Large intestine (tissue), 3 donors: ENCODE results near the gene NOTUM. TPM values are rescaled to one million over a fixed set of nuclear protein-coding genes. Genes with fewer than 3 reads are reported as not detected.

Experiments used
- DNase-seq, 2 donors: peaks; one replicate each; pipeline versions ENCODE4 v3.0.0 to v3.0.0-alpha.2; 2013
- H3K27ac ChIP-seq: one replicate; pipeline ENCODE4 v1.5.1; 2013; ENCODE audit warnings: low read length
- H3K27me3 ChIP-seq: 2 replicates; pipeline ENCODE4 v1.6.1; 2013; ENCODE audit warnings: low read length; ENCODE audit not compliant: control insufficient read depth, insufficient read depth
- H3K36me3 ChIP-seq: 2 replicates; pipeline ENCODE4 v1.6.1; 2013; ENCODE audit warnings: low read length; ENCODE audit not compliant: control insufficient read depth, insufficient read depth
- H3K4me1 ChIP-seq: one replicate; pipeline ENCODE4 v1.6.1; 2013; ENCODE audit warnings: low read length; ENCODE audit not compliant: control insufficient read depth, insufficient read depth
- H3K4me3 ChIP-seq: one replicate; pipeline ENCODE4 v1.5.1; 2013; ENCODE audit warnings: low read length
- H3K9me3 ChIP-seq: one replicate; pipeline ENCODE4 v1.6.1; 2013; ENCODE audit warnings: mild to moderate bottlenecking, low read depth, low read length, moderate library complexity; ENCODE audit not compliant: control insufficient read depth
- WGBS: methylation state at CpG from one replicate; pipeline ENCODE4 v1.1.5; 2013; ENCODE audit warnings: low lambda C conversion rate; ENCODE audit not compliant: insufficient coverage; 5-methylcytosine and 5-hydroxymethylcytosine counted together
- polyA plus RNA-seq: library from polyadenylated mRNA; unstranded; fragments of 120-200 nt; gene quantifications from one replicate; pipeline ENCODE4 v1.2.1, GENCODE V29; 2013

The NOTUM gene
- polyA plus RNA-seq, 1 donor = 4.1 TPM

- 0% methylated on average over 1 of the region's 30 CpGs for WGBS
- Histone ChIP-seq H3K9me3 (peaks cover 6% of the 10 kb centered on the region), H3K27ac (no peak overlapping the region), H3K27me3 (peaks cover 8% of the 10 kb centered on the region), H3K36me3 (no peaks in the 10 kb centered on the region), H3K4me1 (peaks cover 5% of the 10 kb centered on the region), H3K4me3 (no peak overlapping the region)
- no peak for DNase-seq
Observed at GRCh38 chr17:81941484-81942166, 19.4 kb downstream of the NOTUM start.

DNA sequence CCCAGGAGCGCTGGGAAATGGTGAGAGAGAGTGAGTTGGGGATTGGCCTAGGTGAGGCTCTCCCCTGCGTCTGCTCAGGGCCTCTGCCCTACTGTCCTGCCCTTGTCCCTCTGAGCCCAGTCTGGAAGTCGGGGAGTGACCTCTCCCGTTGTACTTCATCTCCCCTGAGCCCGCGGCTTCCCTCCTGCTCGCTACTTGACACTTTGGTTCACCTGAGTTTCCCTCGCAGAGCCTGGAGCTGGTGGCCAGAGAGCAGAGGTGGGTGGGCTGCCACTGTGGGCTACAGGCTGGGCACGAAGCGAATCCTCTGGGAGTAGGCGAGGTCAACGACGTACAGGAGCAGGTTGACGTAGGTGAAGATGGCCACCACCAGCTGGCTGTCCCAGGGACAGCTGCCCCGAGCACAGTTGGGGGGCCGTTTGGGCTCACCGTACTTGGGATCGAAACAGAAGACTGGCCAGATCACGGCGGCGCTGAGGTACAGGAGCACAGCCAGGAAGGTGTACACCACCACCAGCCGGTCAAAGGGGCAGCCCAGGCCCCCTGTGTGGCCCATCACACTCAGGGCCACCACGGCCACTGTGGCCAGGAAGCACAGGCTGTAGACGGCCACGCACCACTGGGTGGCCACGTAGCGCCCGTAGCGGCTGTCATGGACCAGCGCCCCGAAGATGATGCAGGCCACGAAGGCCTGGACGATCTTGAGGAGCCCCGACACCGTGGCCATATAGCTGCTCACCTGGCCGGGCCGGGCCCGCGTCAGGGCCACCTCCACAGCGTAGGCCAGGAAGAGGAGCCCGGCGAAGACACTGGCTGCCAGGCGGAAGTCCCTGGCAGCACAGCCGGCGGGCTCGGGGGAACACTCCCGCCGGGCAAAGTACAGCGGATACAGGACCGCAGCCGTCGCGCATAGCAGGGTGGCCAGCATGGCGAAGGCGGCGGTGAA, 20.2 kb downstream of the NOTUM start:
- Histone ChIP-seq H3K36me3 (no peaks in the 10 kb centered on the region), H3K4me3 (no peak overlapping the region), H3K4me1 (peaks cover 8% of the 10 kb centered on the region), H3K27me3 (peaks cover 8% of the 10 kb centered on the region), H3K9me3 (peaks cover 6% of the 10 kb centered on the region), H3K27ac (no peak overlapping the region)
- WGBS = no CpG with 5 or more reads among the region's 56 CpGs
- no peak for DNase-seq

DNA sequence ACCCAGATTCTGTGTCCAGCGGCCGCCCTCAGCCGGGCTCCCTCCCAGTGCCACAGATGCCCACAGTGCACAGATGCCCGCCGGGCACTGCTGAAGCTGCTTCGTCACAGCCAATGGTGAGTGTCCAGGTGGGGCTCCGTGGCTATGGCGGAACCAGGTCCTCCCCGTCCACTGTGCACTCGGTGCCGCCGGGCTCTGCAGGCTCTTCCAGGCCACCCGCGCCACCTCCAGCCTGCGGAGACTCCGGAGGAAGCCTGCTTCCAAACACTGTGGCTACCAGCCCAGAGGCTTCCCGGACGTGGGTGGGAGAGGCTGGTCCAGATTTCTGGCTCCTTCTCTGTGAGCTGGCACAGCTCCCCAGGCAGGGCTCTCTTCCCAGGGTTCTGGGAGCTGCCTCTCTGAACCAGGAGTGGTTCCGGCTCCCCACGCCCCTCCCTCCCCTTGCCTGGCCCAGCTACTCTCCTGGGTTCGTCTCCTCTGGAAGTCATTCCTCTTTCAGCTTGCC, 21.1 kb downstream of the NOTUM start:
- Histone ChIP-seq H3K4me1 (peaks cover 8% of the 10 kb centered on the region), H3K27me3 (peaks cover 8% of the 10 kb centered on the region), H3K36me3 (no peaks in the 10 kb centered on the region), H3K27ac (no peak overlapping the region), H3K9me3 (peaks cover 6% of the 10 kb centered on the region), H3K4me3 (no peak overlapping the region)
- no CpG with 5 or more reads among the region's 21 CpGs for WGBS
- DNase-seq = no peak

DNA sequence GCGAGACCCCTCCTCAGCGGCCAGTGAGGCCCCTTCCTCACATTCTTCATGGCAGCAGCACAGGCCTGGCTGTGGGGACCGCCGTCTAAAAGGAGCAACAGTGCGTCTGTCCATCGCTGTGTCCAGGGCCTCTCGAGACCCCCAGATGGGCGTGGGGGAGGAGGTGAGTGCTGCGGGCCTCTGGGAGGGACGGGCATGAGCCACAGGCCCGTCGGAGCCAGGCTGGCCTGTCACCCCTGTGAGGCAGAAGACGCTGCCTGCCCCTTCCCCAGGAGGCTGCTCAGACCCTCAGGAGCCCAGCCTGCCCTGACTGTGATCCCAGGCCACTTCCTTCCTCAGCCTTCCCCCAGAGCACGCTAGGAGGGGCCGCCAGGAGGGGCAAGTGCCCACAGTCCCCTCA, 21.8 kb downstream of the NOTUM start:
- H3K4me3 ChIP-seq = no peak overlapping the region
- no peak overlapping the region for H3K27ac ChIP-seq
- no CpG with 5 or more reads among the region's 15 CpGs for WGBS
- no peaks in the 10 kb centered on the region for H3K36me3 ChIP-seq
- DNase-seq = no peak
- peaks cover 6% of the 10 kb centered on the region for H3K9me3 ChIP-seq
- H3K27me3 ChIP-seq = peaks cover 8% of the 10 kb centered on the region
- peaks cover 8% of the 10 kb centered on the region for H3K4me1 ChIP-seq

- Histone ChIP-seq H3K27me3 (no peaks in the 10 kb centered on the region), H3K36me3 (peaks cover 2% of the 10 kb centered on the region), H3K9me3 (no peaks in the 10 kb centered on the region), H3K27ac (no peak overlapping the region), H3K4me1 (peaks cover 8% of the 10 kb centered on the region), H3K4me3 (no peak overlapping the region)
- no CpG with 5 or more reads among the region's 6 CpGs for WGBS
- DNase-seq = no peak
Observed at GRCh38 chr17:81935709-81936084, 25.3 kb downstream of the NOTUM start.

DNA sequence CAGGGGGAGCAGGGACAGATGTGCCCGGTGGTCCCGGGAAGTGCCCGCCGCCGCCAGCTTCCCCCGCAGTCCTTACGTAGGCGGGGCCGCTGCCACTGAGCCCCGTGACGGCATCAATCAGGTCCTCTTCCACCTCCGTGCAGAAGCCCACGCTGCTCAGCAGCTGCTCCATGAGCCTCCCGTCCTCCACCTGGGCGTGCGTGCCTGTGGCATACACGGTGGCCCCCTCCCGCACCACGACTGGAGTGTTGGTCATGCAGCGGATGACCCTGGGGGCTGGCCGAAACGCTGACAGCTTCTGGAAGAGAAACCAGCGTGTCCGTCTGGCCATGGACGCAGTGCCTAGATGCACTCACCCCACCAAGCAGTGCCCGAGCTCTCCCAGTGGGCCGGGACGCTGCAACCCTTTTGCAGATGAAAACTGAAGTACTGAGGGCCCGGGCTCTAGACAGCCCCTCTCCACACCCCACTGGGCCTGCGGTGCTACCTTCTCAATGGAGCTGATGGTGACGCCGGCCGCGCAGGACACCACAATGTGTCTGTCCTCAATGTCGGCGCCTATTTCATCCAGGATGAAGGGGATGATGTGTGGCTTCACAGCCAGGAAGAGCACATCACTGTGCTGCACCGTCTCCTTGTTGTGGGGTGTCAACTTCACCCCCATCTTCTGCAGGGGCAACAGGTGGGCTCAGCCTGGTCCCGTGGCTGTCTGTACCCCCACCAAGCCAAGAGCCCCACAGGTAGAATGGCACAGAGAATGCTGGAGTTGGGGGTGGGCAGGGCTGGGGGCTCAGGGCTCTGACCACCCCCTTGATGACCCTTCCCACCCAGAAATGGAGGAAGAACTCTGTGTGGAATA, 25.9 kb downstream of the NOTUM start:
- DNase-seq = no peak
- Histone ChIP-seq H3K9me3 (no peaks in the 10 kb centered on the region), H3K4me3 (no peak overlapping the region), H3K36me3 (peaks cover 2% of the 10 kb centered on the region), H3K27me3 (no peaks in the 10 kb centered on the region), H3K27ac (no peak overlapping the region), H3K4me1 (peaks cover 8% of the 10 kb centered on the region)
- no CpG with 5 or more reads among the region's 38 CpGs for WGBS

DNA sequence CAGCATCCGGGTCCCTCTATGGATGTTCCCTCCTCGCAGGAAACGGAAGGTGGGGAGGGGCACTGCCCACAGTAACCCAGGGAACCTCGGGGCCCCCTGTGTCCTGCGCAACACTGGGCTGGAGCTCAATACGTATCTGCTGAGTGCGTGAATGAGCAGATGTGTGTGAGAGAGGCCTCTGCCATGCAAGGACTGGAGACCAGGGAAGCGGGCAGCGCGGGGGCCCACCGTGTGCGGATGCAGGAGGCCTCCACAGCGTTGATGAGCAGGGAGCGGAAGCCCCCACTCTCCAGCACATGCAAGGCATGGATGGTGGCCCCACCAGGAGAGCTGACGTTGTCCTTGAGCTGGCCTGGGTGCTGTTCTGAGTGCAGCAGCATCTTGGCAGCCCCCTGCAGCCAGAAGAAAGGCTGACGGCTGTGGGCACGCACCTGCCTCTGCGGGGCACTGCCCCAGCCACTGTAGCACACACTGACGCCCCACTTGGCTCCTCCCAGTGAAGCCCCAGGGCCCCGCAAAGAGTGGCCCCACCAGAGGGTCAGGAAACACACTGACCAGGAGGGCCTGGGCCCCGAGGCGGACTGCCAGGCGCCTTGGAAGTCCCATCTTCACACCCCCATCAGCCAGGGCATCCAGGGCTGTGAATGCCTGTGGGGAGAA, 26.8 kb downstream of the NOTUM start:
- no peaks in the 10 kb centered on the region for H3K27me3 ChIP-seq
- no peak overlapping the region for H3K4me3 ChIP-seq
- H3K27ac ChIP-seq = no peak overlapping the region
- DNase-seq = no peak
- peaks cover 2% of the 10 kb centered on the region for H3K36me3 ChIP-seq
- WGBS = no CpG with 5 or more reads among the region's 23 CpGs
- H3K9me3 ChIP-seq = no peaks in the 10 kb centered on the region
- peaks cover 8% of the 10 kb centered on the region for H3K4me1 ChIP-seq

DNA sequence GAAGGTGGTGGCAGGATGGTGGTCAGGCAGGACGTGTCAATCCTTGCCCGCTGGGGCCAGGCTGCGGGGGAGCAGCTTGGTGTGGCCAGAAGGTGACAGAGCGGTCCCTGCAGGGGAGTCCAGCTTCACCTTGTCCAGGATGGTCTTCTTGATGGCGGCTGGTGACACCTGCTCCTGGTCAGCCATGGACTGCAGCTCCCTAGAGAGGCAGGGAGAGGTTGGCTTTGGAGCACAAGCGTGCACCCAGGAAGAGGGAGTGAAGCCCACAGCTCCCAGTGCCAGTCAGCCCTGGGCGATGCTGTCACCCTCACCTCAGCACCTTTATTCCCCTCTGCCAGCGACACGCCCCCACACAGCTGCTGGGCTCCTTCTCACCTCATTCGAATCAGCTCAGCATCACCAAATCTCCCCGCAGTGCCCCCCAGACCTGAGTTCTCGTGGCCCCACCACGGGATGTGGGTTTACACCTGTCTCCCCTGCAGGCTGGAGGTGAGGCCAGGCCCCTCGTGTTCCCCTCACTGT, 27.7 kb downstream of the NOTUM start:
- H3K4me3 ChIP-seq = no peak overlapping the region
- H3K9me3 ChIP-seq = no peaks in the 10 kb centered on the region
- no peak overlapping the region for H3K27ac ChIP-seq
- WGBS = no CpG with 5 or more reads among the region's 14 CpGs
- H3K4me1 ChIP-seq = peaks cover 17% of the 10 kb centered on the region
- H3K27me3 ChIP-seq = peaks cover 10% of the 10 kb centered on the region
- peaks cover 2% of the 10 kb centered on the region for H3K36me3 ChIP-seq
- no peak for DNase-seq

DNA sequence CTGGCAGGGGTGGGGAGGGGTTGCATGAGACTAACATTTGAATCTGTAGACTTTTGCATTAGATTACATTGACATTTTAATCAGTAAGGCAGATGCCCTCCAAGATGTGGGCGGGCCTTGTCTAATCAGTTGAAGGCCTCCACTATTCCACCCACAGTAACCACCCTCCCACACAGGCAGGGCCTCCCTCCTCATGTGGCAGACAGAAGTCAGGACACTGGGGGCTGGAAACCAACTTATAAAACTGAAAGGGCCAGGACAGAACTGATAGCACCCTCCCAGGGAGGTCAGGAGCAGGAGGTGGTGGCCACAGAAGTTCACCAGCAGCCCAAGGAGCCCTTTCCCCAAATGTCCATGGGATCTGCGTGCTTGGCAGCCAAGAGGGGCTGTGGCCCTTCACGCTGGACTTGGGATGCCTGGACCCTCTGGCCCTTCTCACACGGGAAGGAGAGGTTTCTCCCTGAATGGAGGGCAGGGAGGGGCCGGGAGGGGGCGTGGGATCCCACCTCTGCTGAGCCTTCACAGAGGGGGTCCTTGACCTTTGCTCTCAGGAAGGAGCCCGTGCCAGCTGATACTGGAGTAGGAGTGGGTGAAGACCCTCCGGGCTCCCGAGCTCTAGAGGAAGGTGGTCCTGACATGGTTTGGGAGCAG, 28.5 kb downstream of the NOTUM start:
- WGBS = no CpG with 5 or more reads among the region's 9 CpGs
- peaks cover 2% of the 10 kb centered on the region for H3K36me3 ChIP-seq

More for the DNA sequence above, 28.5 kb downstream of the NOTUM start:
- DNase-seq = no peak
- Histone ChIP-seq H3K4me1 (peaks cover 17% of the 10 kb centered on the region), H3K4me3 (no peak overlapping the region), H3K27me3 (peaks cover 12% of the 10 kb centered on the region), H3K9me3 (no peaks in the 10 kb centered on the region), H3K27ac (no peak overlapping the region)
